Cerebellar cortex (tissue), 1 donor: ENCODE measurements around the gene TNFAIP8L1.
A peak's percentile ranks its signal among the peaks of the same experiment; 100 is the strongest.
"Not testable (repeated sequence)": the region's sequence is repeated elsewhere in the genome, so short reads cannot be mapped to it uniquely, and the experiment has no call there.

Experiments used
- DNase-seq: peaks from one replicate; pipeline ENCODE4 v3.0.0-alpha.2; 2015; ENCODE audit warnings: low spot score

Gene TNFAIP8L1

GRCh38 chr19:4678881-4679790, 39.8 kb downstream of the TNFAIP8L1 start:
- DNase-seq: peak; percentile 79

- DNase-seq: not testable (repeated sequence)
Measured at GRCh38 chr19:4680021-4680420, 40.7 kb downstream of the TNFAIP8L1 start.

DNA sequence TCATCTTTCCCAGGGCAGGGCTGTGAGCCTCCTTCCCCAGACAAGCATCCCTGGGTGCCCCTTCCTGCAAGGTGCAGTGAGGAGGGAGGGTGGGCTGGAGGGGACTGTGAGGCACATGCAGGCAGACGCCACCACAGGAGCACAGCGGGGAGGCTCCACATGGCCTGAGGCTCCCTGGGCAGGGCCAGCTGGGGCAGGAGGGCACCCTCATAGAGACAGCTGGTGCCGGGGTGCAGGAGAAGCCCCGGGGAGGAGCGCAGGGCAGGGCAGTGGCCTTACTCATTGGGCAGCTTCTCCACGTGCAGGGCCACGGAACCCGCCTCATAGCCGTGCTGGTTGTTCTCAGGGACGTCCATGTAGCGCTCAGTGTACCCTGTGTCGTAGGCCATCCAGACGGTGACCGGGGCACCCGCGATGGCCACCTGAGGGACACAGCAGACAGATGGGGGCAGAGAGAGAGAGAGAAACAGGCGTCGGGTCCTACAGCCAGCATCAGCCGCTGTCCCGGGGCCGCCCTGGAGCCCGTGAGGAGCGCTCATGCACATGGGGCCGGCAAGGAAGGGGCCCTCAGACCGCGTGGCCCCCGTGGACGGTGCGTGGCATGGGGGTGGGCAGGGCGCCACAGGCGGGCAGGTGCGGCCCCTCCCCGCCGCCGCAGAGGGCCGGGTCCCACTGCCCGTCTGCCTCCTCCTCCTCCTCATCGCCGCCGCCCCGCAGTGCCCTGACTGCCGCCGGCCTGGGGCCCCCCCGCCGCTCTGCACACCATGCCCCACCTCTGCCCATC, 43.3 kb downstream of the TNFAIP8L1 start:
- no peak for DNase-seq

- no peak for DNase-seq
Measured at GRCh38 chr19:4684312-4685095, 45.2 kb downstream of the TNFAIP8L1 start.

- DNase-seq: no peak
Measured at GRCh38 chr19:4686700-4687099, 47.4 kb downstream of the TNFAIP8L1 start.

- DNase-seq: no peak
Measured at GRCh38 chr19:4687396-4687795, 48.1 kb downstream of the TNFAIP8L1 start.

DNA sequence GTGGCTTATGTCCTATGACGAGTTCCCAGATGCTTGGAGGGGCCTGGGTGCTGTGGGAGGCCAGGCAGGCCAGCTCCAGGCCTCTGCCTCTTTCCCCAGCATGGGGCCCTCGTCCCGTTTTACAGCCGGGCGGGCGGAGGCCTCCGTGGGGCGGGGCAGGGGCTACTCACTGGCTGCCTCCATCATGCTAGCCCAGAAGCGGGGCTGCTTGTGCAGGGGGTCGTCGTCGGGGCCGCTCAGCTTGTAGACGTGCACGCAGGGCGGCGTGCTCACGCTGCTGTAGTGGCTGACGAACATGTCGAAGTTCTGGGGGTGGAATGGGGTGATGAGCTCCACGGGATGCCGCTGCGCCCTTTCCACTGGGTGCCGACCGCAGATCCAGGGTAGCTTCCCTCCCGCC, 49.3 kb downstream of the TNFAIP8L1 start:
- DNase-seq: no peak

DNA sequence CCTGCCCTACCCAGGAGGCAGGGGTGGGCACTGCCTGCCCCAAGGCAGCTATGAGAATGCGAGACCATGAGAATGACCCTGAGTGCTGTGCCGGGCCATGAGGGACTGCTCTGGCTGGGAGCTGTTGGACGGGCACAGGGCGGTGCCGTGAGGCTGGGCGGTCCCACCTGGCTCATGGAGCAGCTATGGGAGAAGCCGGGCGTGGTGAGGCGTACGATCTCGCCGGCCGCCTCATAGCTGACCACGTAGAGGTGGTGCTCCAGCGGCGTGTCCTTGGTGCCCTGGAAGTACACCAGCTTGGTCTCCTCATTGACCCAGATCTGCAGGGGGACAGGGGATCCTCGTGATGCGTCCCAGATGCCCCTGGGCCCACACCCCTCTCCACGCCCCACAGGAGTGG, 50.1 kb downstream of the TNFAIP8L1 start:
- DNase-seq: no peak

GRCh38 chr19:4690361-4690760, 51.0 kb downstream of the TNFAIP8L1 start:
- no peak for DNase-seq

DNA sequence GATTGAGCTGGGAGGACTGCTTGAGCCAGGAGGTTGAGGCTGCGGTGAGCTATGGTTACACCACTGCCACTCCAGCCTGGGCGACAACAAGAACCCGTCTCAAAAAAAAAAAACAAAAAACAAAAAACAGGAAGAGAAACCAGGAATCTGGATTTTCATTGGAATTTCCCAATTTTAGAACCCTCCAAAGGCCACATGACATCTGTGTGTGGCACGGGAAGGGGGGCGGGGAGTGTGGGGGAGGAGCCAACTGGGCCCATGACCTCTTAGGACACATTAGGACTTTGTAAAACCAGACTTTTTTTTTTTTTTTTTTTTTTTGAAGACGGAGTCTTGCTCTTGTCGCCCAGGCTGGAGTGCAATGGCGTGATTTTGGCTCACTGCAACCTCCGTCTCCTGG, 52.1 kb downstream of the TNFAIP8L1 start:
- DNase-seq: no peak

DNA sequence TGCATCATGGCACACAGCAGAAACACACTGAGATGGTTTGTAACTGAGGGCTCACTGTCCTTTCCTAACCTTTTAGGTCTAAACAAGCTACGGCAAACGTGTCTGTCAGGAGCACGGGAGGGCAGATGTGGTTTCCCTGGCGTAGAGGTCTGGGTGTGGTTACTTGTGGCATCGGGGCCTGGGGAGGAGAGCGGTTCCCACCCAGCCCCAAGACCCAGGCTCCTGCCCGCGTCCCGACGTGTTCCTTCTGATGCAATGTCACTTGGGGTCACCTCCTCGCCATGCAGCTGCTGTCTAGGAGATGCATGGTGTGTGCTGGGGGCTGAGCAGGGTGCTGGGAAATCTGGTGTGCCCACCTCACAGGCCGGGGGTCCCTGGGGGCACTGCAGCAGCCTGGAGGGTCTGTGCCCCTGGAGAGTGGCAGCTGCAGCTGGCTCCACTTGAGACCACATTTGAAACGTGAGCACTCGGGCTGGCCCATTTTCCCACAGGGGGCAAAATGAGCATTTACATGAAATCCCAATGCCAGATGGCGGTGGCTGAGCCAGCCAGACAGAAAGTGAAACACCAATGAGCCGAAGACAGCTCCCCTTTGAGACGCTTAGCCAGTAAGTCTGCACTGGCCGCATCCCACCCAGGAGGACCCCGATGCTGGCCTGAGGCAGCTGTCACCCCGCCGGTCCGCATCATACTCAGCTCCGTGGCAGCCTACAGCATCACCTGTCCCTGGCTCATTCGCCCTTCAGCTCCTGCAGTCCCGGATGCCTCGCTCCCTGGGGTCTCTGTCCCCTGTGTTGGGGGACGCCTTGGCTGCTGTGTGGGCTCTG, 53.1 kb downstream of the TNFAIP8L1 start:
- DNase-seq: no peak

- DNase-seq: no peak
Measured at GRCh38 chr19:4693078-4693350, 53.7 kb downstream of the TNFAIP8L1 start.

DNA sequence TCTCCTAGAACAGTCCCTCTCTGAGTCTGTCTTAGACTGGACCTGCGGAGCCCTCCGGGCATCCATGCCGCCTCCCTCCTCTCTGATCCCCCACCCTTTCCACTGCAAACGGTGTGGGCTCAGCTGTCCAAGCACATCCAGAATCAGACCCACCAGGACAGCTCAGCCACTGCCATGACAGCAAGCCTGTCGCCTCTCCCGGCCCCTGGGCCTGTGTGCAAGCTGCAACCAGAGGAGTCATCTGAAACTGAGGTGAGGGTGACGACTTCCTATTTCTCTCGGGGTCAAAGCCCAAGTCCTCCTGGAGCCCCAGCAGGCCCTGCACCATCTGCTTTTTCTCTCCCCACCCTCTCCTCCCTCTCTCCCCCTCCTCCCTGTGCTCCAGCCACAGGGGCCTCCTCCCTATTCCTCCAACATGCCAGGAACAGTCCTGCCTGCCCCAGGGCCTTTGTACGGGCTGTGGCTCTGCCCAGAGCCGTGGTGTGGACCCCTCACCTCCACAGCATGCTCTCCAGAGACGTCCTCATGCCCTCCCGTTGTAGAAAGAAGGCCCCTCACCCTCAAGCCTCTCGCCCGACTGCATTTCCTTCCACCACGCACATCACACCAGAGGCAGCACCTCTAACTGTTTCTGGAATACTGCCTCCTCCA, 54.3 kb downstream of the TNFAIP8L1 start:
- no peak for DNase-seq

DNA sequence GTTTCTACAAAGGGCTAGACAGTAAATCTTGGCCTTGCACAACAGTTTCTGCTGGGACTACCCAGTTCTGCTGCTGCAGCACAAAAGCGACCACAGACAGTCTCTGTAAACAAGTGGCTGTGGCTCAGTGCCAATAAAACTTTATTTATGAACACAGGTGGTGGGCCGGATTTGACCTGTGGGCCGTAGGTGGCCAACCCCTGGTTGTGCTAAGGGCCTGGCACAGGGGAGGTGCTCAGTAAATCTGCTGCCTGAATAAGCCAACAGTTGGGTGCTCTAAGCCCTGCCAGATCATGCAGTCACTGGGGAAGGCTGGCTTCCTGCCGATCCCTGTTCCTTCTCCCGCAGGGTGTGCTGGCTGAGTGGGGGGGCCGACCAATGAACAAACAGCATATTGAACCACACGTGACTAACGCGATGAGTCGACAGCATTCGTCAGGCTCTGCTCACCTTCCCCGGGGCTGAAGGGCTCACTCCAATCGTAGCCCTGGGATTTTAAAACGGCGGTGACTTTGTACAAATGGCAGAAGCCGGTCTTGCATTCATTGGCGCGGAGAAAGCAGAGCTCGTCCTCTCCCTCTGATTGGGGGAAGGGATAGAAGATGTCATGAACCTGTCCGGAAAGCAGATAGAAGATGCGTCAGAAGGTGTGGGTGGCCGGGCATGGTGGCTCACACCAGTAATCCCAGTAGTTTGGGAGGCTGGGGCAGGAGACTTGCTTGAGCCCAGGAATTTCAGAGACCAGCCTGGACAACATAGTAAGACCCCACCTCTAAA, 55.1 kb downstream of the TNFAIP8L1 start:
- peak; percentile 94 for DNase-seq

- peak; percentile 62 for DNase-seq
Measured at GRCh38 chr19:4695224-4695731, 56.0 kb downstream of the TNFAIP8L1 start.

DNA sequence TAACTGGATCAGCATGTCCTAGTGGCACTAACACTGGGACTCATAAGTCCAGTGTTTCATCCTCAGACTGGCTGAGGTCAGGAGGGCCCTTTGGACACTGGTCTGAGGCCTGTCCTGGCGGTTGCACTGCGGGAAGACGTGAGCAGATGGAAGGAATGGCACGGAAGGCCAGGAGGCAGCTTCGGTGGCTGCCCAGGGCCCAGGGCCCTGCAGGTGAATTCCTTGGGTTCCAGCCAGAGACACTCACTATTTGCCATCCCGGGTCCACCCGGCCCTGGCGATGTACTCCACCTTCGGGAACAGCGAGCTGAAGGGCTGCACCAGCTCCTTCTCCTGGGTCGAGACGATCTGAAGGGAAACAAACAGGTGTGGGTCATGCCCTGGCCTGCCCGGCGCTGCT, 58.0 kb downstream of the TNFAIP8L1 start:
- DNase-seq: peak; percentile 84

DNA sequence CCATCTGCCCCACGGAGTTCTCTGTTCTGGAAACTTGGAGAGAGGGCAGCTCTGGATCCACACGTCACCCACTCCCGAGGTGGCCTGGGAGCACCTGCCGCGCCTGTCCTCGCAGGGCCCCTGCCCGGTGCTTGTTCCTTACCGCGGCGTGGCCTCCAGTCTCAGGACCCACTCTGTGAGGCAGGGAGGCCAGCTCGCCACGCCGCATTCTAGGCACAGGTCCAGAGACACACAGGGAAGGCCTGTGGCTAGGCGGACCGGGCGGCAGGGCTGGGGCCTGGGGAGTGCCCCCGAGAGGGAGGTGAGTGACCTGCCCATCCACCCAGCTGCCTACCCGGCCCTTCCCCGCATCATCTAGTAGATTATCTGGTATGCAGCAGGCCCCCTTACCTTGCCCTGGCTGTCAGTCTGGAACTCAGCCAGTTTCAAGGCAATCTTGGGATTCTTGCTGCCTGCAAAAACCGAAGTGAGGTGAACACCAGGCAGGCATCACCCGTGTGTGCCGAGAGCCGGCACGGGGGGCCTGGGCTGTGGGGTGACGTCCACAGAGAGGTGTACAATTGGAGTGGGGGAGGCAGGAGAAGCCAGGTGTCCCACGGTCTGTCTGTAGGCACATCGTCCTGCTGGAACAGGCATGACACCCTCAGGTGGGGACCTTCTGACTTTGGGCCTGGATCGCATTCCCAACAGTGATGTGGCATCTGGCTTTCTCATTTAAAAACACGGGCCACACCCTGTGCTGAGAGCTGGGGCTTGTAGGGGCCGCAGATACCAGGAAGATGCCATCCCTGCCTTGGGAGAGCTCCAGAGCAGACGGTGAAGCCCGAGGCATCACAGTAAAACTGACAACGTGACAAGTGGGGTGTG, 60.7 kb downstream of the TNFAIP8L1 start:
- DNase-seq: no peak

DNA sequence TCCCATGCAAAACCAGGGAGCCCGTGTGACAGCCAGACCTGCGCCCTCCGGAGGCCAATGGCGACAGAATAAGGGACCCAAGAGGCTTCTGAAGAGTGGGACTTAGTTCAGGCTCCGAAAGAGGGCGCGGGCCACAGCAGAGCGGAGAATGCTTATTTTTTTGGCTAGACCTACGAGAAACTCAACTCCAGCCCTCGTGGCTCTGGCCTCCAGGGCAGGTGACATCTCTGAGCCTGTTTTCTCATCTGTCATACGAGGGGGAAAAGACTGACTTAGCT, 61.3 kb downstream of the TNFAIP8L1 start:
- no peak for DNase-seq

- no peak for DNase-seq
Measured at GRCh38 chr19:4701557-4701956, 62.2 kb downstream of the TNFAIP8L1 start.
